ENCODE results near the gene PADI4. TPM values are rescaled to one million over a fixed set of nuclear protein-coding genes. Genes with fewer than 3 reads are reported as not detected.

PADI4 gene
- total RNA-seq, 2 donors from 2014 or later = not detected

GRCh38 chr1:17351598-17352324 is 43.8 kb downstream of the PADI4 start:
- 66% methylated on average over 8 of the region's 8 CpGs for WGBS
- no peak for DNase-seq (ENCODE audit: low spot score)
- TF ChIP-seq POLR2AphosphoS5 (IDR thresholded peaks at IDR 0.05) = no peak
- TF ChIP-seq, protein P1, sequence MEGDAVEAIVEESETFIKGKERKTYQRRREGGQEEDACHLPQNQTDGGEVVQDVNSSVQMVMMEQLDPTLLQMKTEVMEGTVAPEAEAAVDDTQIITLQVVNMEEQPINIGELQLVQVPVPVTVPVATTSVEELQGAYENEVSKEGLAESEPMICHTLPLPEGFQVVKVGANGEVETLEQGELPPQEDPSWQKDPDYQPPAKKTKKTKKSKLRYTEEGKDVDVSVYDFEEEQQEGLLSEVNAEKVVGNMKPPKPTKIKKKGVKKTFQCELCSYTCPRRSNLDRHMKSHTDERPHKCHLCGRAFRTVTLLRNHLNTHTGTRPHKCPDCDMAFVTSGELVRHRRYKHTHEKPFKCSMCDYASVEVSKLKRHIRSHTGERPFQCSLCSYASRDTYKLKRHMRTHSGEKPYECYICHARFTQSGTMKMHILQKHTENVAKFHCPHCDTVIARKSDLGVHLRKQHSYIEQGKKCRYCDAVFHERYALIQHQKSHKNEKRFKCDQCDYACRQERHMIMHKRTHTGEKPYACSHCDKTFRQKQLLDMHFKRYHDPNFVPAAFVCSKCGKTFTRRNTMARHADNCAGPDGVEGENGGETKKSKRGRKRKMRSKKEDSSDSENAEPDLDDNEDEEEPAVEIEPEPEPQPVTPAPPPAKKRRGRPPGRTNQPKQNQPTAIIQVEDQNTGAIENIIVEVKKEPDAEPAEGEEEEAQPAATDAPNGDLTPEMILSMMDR (IDR thresholded peaks at IDR 0.05) = no peak
- TF ChIP-seq POLR2A (IDR thresholded peaks at IDR 0.05) = no peak
- H3K27ac ChIP-seq = no peak overlapping the region
- no peaks in the 10 kb centered on the region for H3K9me3 ChIP-seq
- H3K4me1 ChIP-seq (replicated peaks) = no peaks in the 10 kb centered on the region
- H3K36me3 ChIP-seq = no peaks in the 10 kb centered on the region
- no peaks in the 10 kb centered on the region for H3K27me3 ChIP-seq (replicated peaks; ENCODE audit: insufficient read depth)
- H3K4me3 ChIP-seq = no peak overlapping the region
- intact Hi-C loops (cut with DNase I) = no loop called here

GRCh38 chr1:17352419-17352909 is 44.5 kb downstream of the PADI4 start:
- no peak for TF ChIP-seq POLR2A (IDR thresholded peaks at IDR 0.05)
- TF ChIP-seq, protein P1 (IDR thresholded peaks at IDR 0.05) = no peak
- TF ChIP-seq POLR2AphosphoS5 (IDR thresholded peaks at IDR 0.05) = no peak
- Histone ChIP-seq H3K4me1 (replicated peaks) (no peaks in the 10 kb centered on the region), H3K27me3 (replicated peaks; ENCODE audit: insufficient read depth) (no peaks in the 10 kb centered on the region), H3K27ac (no peak overlapping the region), H3K36me3 (no peaks in the 10 kb centered on the region), H3K4me3 (no peak overlapping the region), H3K9me3 (no peaks in the 10 kb centered on the region)
- DNase-seq (ENCODE audit: low spot score) = no peak
- WGBS = 81% methylated on average over 8 of the region's 8 CpGs
- intact Hi-C loops (cut with DNase I) = no loop called here

GRCh38 chr1:17355898-17356297 is 47.9 kb downstream of the PADI4 start:
- TF ChIP-seq POLR2A (IDR thresholded peaks at IDR 0.05) (no peak), POLR2AphosphoS5 (IDR thresholded peaks at IDR 0.05) (no peak)
- TF ChIP-seq, protein P1 (IDR thresholded peaks at IDR 0.05) = no peak
- H3K27me3 ChIP-seq (replicated peaks; ENCODE audit: insufficient read depth) = no peaks in the 10 kb centered on the region
- DNase-seq (ENCODE audit: low spot score) = no peak
- no peak overlapping the region for H3K4me3 ChIP-seq
- no peaks in the 10 kb centered on the region for H3K36me3 ChIP-seq
- no peaks in the 10 kb centered on the region for H3K9me3 ChIP-seq
- intact Hi-C loops (cut with DNase I) = no loop called here
- no peaks in the 10 kb centered on the region for H3K4me1 ChIP-seq (replicated peaks)
- WGBS = 82% methylated on average over 6 of the region's 6 CpGs
- H3K27ac ChIP-seq = no peak overlapping the region

- Histone ChIP-seq H3K4me1 (replicated peaks) (no peaks in the 10 kb centered on the region), H3K27ac (no peak overlapping the region), H3K4me3 (no peak overlapping the region), H3K36me3 (no peaks in the 10 kb centered on the region), H3K9me3 (no peaks in the 10 kb centered on the region), H3K27me3 (replicated peaks; ENCODE audit: insufficient read depth) (no peaks in the 10 kb centered on the region)
- TF ChIP-seq, protein P1 (IDR thresholded peaks at IDR 0.05) = no peak
- no peak for TF ChIP-seq POLR2AphosphoS5 (IDR thresholded peaks at IDR 0.05)
- no peak for TF ChIP-seq POLR2A (IDR thresholded peaks at IDR 0.05)
- 64% methylated on average over 11 of the region's 12 CpGs for WGBS
- no peak for DNase-seq (ENCODE audit: low spot score)
- intact Hi-C loops (cut with DNase I) = no loop called here
These were observed 48.5 kb downstream of the PADI4 start for GRCh38 chr1:17356387-17357026.

Measured in prostate gland (tissue), 2 donors.